Peyer's patch (tissue), 4 donors: ENCODE results near the gene RNF123.

ENCODE experiments used
- CTCF ChIP-seq, 6 experiments: fragments of 450-650 bp in 4 of 6; fragments of 200-600 bp in 2 of 6; sonication (generic) in 1 of 6; IDR thresholded peaks; one replicate each; pipeline ENCODE4 v1.5.1; 2017 to 2019; ENCODE audit warnings: antibody characterized with exemption in 6 of 6, mild to moderate bottlenecking in 3 of 6, moderate library complexity in 1 of 6
- POLR2A ChIP-seq, 2 donors: fragments of 450-650 bp; IDR thresholded peaks; one replicate each; pipeline ENCODE4 v1.5.1; 2017; ENCODE audit warnings: antibody characterized with exemption in 2 of 2, mild to moderate bottlenecking in 2 of 2, moderate library complexity in 2 of 2

GRCh38 chr3:49733551-49733950, 44.2 kb downstream of the RNF123 start:
- TF ChIP-seq CTCF (IDR thresholded peaks at IDR 0.05) (no peak), POLR2A (IDR thresholded peaks at IDR 0.05) (no peak)
